CD8-positive, alpha-beta memory T cell (primary cell): Measurements from ENCODE around the gene INPP5J. TPM values are rescaled to one million over a fixed set of nuclear protein-coding genes. Genes with fewer than 3 reads are reported as not detected.
A peak's percentile ranks its signal among the peaks of the same experiment; 100 is the strongest.
"Not testable (repeated sequence)": the region's sequence is repeated elsewhere in the genome, so short reads cannot be mapped to it uniquely, and the experiment has no call there.

Experiments used
- CTCF ChIA-PET: fragments of 350-600 bp; sonication (Branson Sonifier 250); formaldehyde crosslinking; loops from one replicate; lab custom pipeline; 2021; ENCODE audit warnings: antibody characterized with exemption; lab: Charles Lee
- POLR2A ChIA-PET: fragments of 350-600 bp; sonication (Branson Sonifier 250); formaldehyde crosslinking; loops from one replicate; lab custom pipeline; 2021; ENCODE audit warnings: antibody characterized with exemption; lab: Charles Lee
- DNase-seq, 5 donors: peaks; one replicate each; pipeline versions ENCODE4 v3.0.0 to v3.0.0-alpha.2; 2020 to 2022; ENCODE audit warnings: mixed read lengths in 1 of 5
- H3K27ac ChIP-seq: one replicate; pipeline ENCODE4 v1.7.0; 2013; ENCODE audit warnings: low read depth, mild to moderate bottlenecking, low read length, moderate library complexity
- H3K27me3 ChIP-seq: 2 replicates; pipeline ENCODE4 v1.7.0; 2013; ENCODE audit warnings: low read length, mild to moderate bottlenecking; ENCODE audit not compliant: insufficient read depth, poor library complexity, severe bottlenecking
- H3K36me3 ChIP-seq: 2 replicates; pipeline ENCODE4 v1.7.0; 2013; ENCODE audit warnings: mild to moderate bottlenecking, low read length, moderate library complexity; ENCODE audit not compliant: insufficient read depth
- H3K4me1 ChIP-seq: 2 replicates; pipeline ENCODE4 v1.7.0; 2013; ENCODE audit warnings: mild to moderate bottlenecking, low read length, moderate library complexity; ENCODE audit not compliant: insufficient read depth
- H3K4me3 ChIP-seq: 2 replicates; pipeline ENCODE4 v1.7.0; 2013; ENCODE audit warnings: mild to moderate bottlenecking, low read length
- H3K9me3 ChIP-seq: 2 replicates; pipeline ENCODE4 v1.7.0; 2013; ENCODE audit warnings: mild to moderate bottlenecking, low read length
- H3K27ac Mint-ChIP-seq, 8 donors: one replicate each; pipeline ENCODE4 v1.8.0; 2020 to 2021; ENCODE audit warnings: mixed read lengths in 8 of 8, mild to moderate bottlenecking in 6 of 8, inconsistent platforms in 3 of 8, moderate library complexity in 3 of 8
- H3K27me3 Mint-ChIP-seq, 2 donors: one replicate each; pipeline ENCODE4 v1.8.0; 2020 to 2021; ENCODE audit warnings: mixed read lengths in 2 of 2, mild to moderate bottlenecking in 1 of 2, moderate library complexity in 1 of 2
- H3K36me3 Mint-ChIP-seq, 3 donors: one replicate each; pipeline ENCODE4 v1.8.0; 2020 to 2021; ENCODE audit warnings: mixed read lengths in 3 of 3, inconsistent platforms in 1 of 3, mild to moderate bottlenecking in 1 of 3
- H3K4me1 Mint-ChIP-seq, 3 donors: one replicate each; pipeline ENCODE4 v1.8.0; 2020 to 2021; ENCODE audit warnings: mixed read lengths in 3 of 3, inconsistent platforms in 1 of 3, mild to moderate bottlenecking in 1 of 3
- H3K4me3 Mint-ChIP-seq, 7 donors: one replicate each; pipeline ENCODE4 v1.8.0; 2020 to 2021; ENCODE audit warnings: mixed read lengths in 7 of 7, mild to moderate bottlenecking in 6 of 7, moderate library complexity in 4 of 7, inconsistent platforms in 2 of 7
- H3K9me3 Mint-ChIP-seq, 5 donors: one replicate each; pipeline ENCODE4 v1.8.0; 2020 to 2022; ENCODE audit warnings: mixed read lengths in 5 of 5, mild to moderate bottlenecking in 3 of 5, moderate library complexity in 2 of 5, inconsistent platforms in 1 of 5
- polyA plus RNA-seq: library from polyadenylated mRNA; unstranded; fragments of 300-500 nt; fragmentation: Illumina TruSeq; gene quantifications from one replicate; pipeline ENCODE4 v1.2.3, GENCODE V29; 2021
- total RNA-seq, 2 experiments: library from RNA; stranded (reverse); gene quantifications; one replicate each; pipeline ENCODE4 v1.2.3, GENCODE V29; 2021

The INPP5J gene
- total and polyA plus RNA-seq, 3 experiments from 2014 or later: 0.22 TPM; not detected in 2

DNA sequence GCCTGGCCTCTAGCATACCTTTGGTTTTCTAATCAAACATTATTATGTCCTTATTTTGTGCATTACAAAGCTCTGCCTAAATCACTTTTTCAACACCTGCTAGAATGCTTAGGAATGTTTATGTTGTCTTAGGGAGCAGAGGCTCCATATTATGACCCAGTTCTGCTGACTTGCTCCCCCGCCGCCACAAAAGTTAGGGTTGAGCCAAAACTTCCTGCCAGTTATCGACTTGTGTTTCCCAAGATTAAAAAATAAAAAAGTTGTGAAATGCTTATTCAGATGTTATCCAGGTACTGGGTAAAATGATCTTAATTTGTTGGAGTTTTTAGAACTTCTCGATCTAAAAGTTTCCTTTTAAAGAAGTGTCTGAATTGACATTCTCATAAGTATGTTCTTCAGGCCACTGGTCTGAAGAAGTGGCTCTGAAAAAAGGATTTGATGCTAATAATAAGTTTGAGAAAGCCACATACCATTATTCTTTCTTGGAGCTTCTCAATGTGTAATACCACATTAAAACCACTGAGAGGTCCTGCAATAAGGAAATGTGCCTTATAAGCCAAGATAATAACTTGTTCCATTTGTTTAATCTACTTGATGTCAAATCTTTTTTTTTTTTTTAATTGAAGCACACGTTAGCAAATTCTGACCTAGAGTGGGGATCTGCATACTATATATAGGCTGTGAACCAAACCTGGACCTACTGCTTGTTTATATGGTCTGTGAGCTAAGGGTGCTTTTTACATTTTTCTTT is 39.4 kb downstream of the INPP5J start:
- no peak for DNase-seq
- no peak overlapping the region for H3K27ac ChIP-seq

DNA sequence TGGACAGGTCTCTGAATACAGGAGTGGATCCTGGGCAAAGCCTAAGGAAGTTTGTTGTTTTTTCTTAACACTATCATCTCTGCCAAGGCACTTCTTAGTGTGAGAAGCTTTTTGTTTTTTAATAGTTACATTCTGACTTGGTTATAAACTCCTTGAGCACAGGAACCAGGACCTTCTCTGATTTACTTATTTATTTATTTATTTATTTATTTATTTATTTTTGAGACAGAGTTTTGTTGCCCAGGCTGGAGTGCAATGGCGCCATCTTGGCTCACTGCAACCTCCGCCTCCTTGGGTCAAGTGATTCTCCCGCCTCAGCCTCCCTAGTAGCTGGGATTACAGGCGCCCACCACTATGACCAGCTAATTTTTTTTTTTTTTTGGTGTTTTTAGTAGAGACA is 48.2 kb downstream of the INPP5J start:
- Mint-ChIP-seq H3K4me3 (no peak overlapping the region), H3K9me3 (no peaks in the 10 kb centered on the region), H3K27me3 (no peaks in the 10 kb centered on the region), H3K27ac (peak overlapping the region in 1 of 8 donors; percentile 47), H3K4me1 (peaks cover 35 to 56% (median 47%) of the 10 kb centered on the region in 3 donors), H3K36me3 (peaks cover 0 to 45% (median 9%) of the 10 kb centered on the region in 3 donors)
- Histone ChIP-seq H3K4me3 (no peak overlapping the region), H3K36me3 (no peaks in the 10 kb centered on the region), H3K27ac (no peak overlapping the region), H3K9me3 (no peaks in the 10 kb centered on the region), H3K4me1 (peaks cover 7% of the 10 kb centered on the region), H3K27me3 (no peaks in the 10 kb centered on the region)
- ChIA-PET CTCF (no interaction called here), POLR2A (no interaction called here)
- no peak for DNase-seq

More for the DNA sequence above, 39.4 kb downstream of the INPP5J start:
- H3K4me3 ChIP-seq: no peak overlapping the region
- H3K4me3 Mint-ChIP-seq: peak overlapping the region; percentile 26 to 100 (median 99)
- H3K9me3 ChIP-seq: no peaks in the 10 kb centered on the region
- H3K4me1 ChIP-seq: peaks cover 18% of the 10 kb centered on the region
- H3K9me3 Mint-ChIP-seq: no peaks in the 10 kb centered on the region
- H3K27me3 Mint-ChIP-seq: no peaks in the 10 kb centered on the region
- H3K36me3 Mint-ChIP-seq: peaks cover 0 to 40% (median 2%) of the 10 kb centered on the region in 3 donors
- peaks cover 46 to 56% (median 52%) of the 10 kb centered on the region in 3 donors for H3K4me1 Mint-ChIP-seq
- POLR2A ChIA-PET: no interaction called here
- no peaks in the 10 kb centered on the region for H3K27me3 ChIP-seq
- CTCF ChIA-PET: interaction anchor here (0.7 kb wide), 1 partner anchor 39 kb away, joined by 3 read pairs; no protein-coding TSS in a partner anchor
- peak overlapping the region in 7 of 8 donors; percentile 68 to 100 (median 98) for H3K27ac Mint-ChIP-seq
- peaks cover 4% of the 10 kb centered on the region for H3K36me3 ChIP-seq

DNA sequence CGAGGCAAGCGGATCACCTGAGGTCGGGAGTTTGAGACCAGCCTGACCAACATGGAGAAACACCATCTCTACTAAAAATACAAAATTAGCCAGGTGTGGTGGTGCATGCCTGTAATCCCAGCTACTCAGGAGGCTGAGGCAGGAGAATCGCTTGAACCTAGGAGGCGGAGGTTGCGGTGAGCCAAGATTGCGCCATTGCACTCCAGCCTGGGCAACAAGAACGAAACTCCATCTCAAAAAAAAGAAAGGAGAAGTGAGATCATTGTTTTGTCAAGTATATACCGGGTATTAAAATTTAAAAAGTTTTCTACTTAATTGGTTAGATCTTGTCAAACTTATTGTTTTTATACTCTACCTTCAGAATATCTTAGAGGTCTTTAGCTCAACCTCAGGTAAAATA is 49.0 kb downstream of the INPP5J start:
- H3K27me3 ChIP-seq, H3K27ac Mint-ChIP-seq, H3K9me3 Mint-ChIP-seq, H3K9me3 ChIP-seq, POLR2A ChIA-PET, H3K27me3 Mint-ChIP-seq, H3K4me3 Mint-ChIP-seq, H3K4me1 ChIP-seq, H3K36me3 ChIP-seq, H3K4me3 ChIP-seq, DNase-seq, H3K27ac ChIP-seq, CTCF ChIA-PET: not testable (repeated sequence)
- peaks cover 30 to 52% (median 41%) of the 10 kb centered on the region in 3 donors for H3K4me1 Mint-ChIP-seq
- H3K36me3 Mint-ChIP-seq: peaks cover 0 to 42% (median 9%) of the 10 kb centered on the region in 3 donors

DNA sequence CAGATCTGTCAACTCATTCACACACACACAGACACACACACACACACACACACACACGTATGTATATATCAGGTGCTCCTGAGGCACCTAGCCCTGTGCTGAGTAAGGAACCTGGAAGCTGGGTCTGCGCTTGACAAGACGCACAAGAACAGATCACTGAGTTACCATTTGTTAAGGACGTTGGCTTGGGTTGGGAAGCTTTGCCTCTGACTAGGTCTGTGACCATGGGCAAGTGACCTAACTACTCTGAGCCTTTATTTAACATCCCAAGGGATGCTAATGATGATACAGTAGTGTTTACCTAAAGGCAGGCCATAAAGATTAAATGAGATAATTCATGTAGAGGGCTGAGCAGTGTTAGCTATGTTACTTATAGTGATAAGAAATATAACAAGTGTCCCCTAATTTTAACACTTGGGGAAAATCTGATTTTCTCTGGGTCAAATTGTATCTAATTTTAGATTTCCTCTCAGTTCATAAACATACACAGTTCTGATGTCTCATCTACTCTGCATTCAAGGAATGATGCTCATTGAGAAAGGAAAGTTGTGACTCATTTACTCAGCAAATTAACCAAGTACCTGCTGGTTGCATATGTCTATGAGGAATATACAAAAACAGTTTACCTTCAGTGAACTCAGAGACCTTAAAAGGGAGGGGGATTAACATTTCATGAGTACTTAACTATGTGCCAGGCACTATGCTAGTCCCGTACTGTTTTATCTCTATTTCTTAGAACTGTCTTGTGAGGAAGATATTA is 50.8 kb downstream of the INPP5J start:
- DNase-seq: no peak
- Mint-ChIP-seq H3K9me3 (no peaks in the 10 kb centered on the region), H3K36me3 (peaks cover 0 to 46% (median 8%) of the 10 kb centered on the region in 3 donors), H3K27ac (peak overlapping the region in 2 of 8 donors; percentile 17 to 41), H3K4me1 (peaks cover 18 to 51% (median 42%) of the 10 kb centered on the region in 3 donors), H3K4me3 (no peak overlapping the region), H3K27me3 (no peaks in the 10 kb centered on the region)
- Histone ChIP-seq H3K36me3 (no peaks in the 10 kb centered on the region), H3K27me3 (no peaks in the 10 kb centered on the region), H3K27ac (no peak overlapping the region), H3K4me1 (peaks cover under 1% of the 10 kb centered on the region), H3K9me3 (no peaks in the 10 kb centered on the region), H3K4me3 (no peak overlapping the region)
- ChIA-PET POLR2A (no interaction called here), CTCF (interaction anchor here (1.4 kb wide), 1 partner anchor 145 kb away, joined by 3 read pairs; no protein-coding TSS in a partner anchor)

DNA sequence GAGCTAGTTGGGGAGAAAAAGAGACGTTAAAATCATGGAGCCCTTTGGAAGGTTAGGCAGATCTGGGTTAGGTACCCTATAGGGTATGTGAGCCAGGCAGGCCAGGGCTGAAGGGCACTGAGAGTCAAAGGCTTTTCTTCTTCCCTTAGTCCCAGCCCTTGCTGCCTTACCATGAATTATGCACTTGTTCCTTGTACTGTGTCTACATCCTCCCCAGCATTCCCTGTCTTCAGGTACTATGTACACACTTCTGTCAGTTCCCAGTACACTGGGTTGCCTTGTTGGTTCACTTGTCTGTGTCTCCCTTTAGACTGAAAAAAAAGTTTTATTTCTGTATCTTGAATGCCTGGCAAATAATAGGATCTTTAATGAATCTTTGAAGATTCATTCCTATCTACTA is 54.2 kb downstream of the INPP5J start:
- ChIA-PET CTCF (interaction anchor here (2.8 kb wide), 1 partner anchor 35 kb away, joined by 7 read pairs; the partner anchor contains the start of gene LIMK2), POLR2A (interaction anchor here (0.6 kb wide), 1 partner anchor 48 kb away, joined by 8 read pairs; no protein-coding TSS in a partner anchor)
- peaks cover 17 to 51% (median 50%) of the 10 kb centered on the region in 3 donors for H3K4me1 Mint-ChIP-seq
- Histone ChIP-seq H3K4me1 (no peaks in the 10 kb centered on the region), H3K27ac (no peak overlapping the region), H3K4me3 (no peak overlapping the region), H3K9me3 (no peaks in the 10 kb centered on the region), H3K36me3 (no peaks in the 10 kb centered on the region), H3K27me3 (no peaks in the 10 kb centered on the region)
- peaks cover 5 to 56% (median 11%) of the 10 kb centered on the region in 3 donors for H3K36me3 Mint-ChIP-seq
- no peak overlapping the region for H3K4me3 Mint-ChIP-seq
- H3K27me3 Mint-ChIP-seq: no peaks in the 10 kb centered on the region
- no peak for DNase-seq
- H3K9me3 Mint-ChIP-seq: no peaks in the 10 kb centered on the region
- H3K27ac Mint-ChIP-seq: no peak overlapping the region

DNA sequence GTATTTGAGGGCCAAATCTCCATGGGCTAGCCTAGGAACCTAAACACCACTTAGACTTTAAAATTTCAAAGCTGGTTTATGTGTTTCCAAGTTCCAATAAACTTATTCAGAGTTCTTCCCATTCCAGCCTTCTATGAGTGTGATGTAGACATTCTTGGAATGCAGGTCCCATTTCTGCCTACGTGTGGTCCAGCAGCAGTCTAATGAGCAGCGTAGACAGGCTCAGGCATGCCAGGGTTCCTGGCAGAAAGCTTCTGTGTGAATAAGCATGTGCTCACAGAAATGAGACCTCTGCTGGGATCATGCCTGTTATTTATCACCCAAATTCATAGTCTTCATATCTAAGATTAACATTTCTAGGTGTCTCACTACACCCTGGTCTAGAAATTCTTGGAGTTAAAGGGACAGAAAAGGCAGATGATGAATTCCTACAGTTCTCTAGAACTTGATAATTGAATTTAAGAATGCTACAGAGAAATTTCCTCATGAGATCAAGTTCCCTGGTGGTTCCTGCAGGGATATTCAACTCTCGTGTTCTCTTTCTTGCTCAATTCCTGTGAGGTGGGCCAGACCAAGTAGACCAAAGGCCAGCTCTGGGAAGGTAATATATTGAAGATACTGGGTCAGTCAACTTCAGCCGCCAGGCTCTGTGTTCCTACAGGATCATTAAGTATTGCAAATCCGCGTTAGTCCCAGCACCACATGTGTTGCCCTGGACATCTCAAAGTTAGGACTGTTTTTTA is 54.8 kb downstream of the INPP5J start:
- ChIA-PET CTCF (no interaction called here), POLR2A (no interaction called here)
- Mint-ChIP-seq H3K4me3 (no peak overlapping the region), H3K4me1 (peaks cover 17 to 51% (median 50%) of the 10 kb centered on the region in 3 donors), H3K27me3 (no peaks in the 10 kb centered on the region), H3K9me3 (no peaks in the 10 kb centered on the region), H3K27ac (peak overlapping the region in 3 of 8 donors; percentile 3 to 33 (median 22)), H3K36me3 (peaks cover 5 to 59% (median 11%) of the 10 kb centered on the region in 3 donors)
- Histone ChIP-seq H3K36me3 (no peaks in the 10 kb centered on the region), H3K4me1 (no peaks in the 10 kb centered on the region), H3K27ac (no peak overlapping the region), H3K27me3 (no peaks in the 10 kb centered on the region), H3K4me3 (no peak overlapping the region), H3K9me3 (no peaks in the 10 kb centered on the region)
- no peak for DNase-seq

DNA sequence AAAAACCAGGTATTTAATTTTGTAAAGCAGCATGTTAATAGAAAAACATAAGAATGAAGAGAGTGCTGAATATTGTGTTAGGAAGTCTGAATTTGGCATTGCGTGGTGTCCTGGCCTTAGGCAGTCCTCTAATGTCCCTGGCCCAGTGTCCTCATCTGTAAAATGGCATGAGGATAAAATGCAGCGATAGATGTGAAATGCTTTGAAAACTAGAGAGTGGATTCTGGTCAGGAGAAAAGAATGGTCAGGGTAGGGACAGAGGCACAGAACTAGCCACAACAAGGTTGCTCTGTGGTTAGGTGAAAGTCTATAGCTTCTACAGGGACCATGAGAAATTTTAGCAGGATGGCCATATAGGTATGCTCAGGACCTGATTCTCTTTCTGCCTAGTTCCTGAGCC is 56.1 kb downstream of the INPP5J start:
- peaks cover 5 to 54% (median 10%) of the 10 kb centered on the region in 3 donors for H3K36me3 Mint-ChIP-seq
- no peaks in the 10 kb centered on the region for H3K4me1 ChIP-seq
- ChIA-PET POLR2A (no interaction called here), CTCF (no interaction called here)
- peak overlapping the region in 1 of 8 donors; percentile 28 for H3K27ac Mint-ChIP-seq
- no peak overlapping the region for H3K4me3 Mint-ChIP-seq
- H3K4me3 ChIP-seq: no peak overlapping the region
- H3K4me1 Mint-ChIP-seq: peaks cover 10 to 39% (median 39%) of the 10 kb centered on the region in 3 donors
- no peaks in the 10 kb centered on the region for H3K9me3 Mint-ChIP-seq
- no peak for DNase-seq
- H3K36me3 ChIP-seq: no peaks in the 10 kb centered on the region
- H3K27ac ChIP-seq: no peak overlapping the region
- H3K27me3 Mint-ChIP-seq: no peaks in the 10 kb centered on the region
- H3K9me3 ChIP-seq: no peaks in the 10 kb centered on the region
- no peaks in the 10 kb centered on the region for H3K27me3 ChIP-seq
